HepG2 (cell line): ENCODE measurements around the gene YBX2. TPM values are rescaled to one million over a fixed set of nuclear protein-coding genes. Genes with fewer than 3 reads are reported as not detected.
A peak's percentile ranks its signal among the peaks of the same experiment; 100 is the strongest.

Experiments used
- FOXM1 ChIP-seq: sonication (generic); formaldehyde crosslinking; IDR thresholded peaks from 2 replicates; pipeline ENCODE4 v1.5.0; 2020; ENCODE audit warnings: missing genetic modification reagents
- MAZ ChIP-seq, 2 experiments: sonication (generic) in 1 of 2; formaldehyde crosslinking in 1 of 2; IDR thresholded peaks; 2 replicates each; pipeline versions ENCODE4 v1.5.0 to v1.6.1; 2012 to 2020; ENCODE audit warnings: low read depth in 2 of 2, mild to moderate bottlenecking in 2 of 2, borderline replicate concordance in 1 of 2, improper control_type of control experiment in 1 of 2, low read length in 1 of 2, missing genetic modification reagents in 1 of 2, moderate library complexity in 1 of 2
- MIER2 ChIP-seq: IDR thresholded peaks from 2 replicates; pipeline ENCODE4 v1.6.1; 2016; ENCODE audit warnings: missing biosample characterization, missing genetic modification reagents
- PCBP2 ChIP-seq: fragments of 200-400 bp; formaldehyde crosslinking; optimal IDR thresholded peaks from 2 replicates; pipeline ENCODE3; 2018; ENCODE audit warnings: low read length, low read depth; ENCODE audit not compliant: poor library complexity, severe bottlenecking
- PRMT3 ChIP-seq: sonication (generic); formaldehyde crosslinking; IDR thresholded peaks from 2 replicates; pipeline ENCODE4 v1.8.1; 2022; ENCODE audit warnings: low read depth, mild to moderate bottlenecking, moderate library complexity, missing genetic modification reagents, borderline replicate concordance
- SP4 ChIP-seq: sonication (generic); formaldehyde crosslinking; IDR thresholded peaks from 2 replicates; pipeline ENCODE4 v1.8.1; 2023; ENCODE audit warnings: mild to moderate bottlenecking, missing genetic modification reagents
- ZNF34 ChIP-seq: sonication (generic); formaldehyde crosslinking; IDR thresholded peaks from 2 replicates; pipeline ENCODE4 v1.4.0; 2020; ENCODE audit warnings: mild to moderate bottlenecking, missing genetic modification reagents, borderline replicate concordance
- polyA plus RNA-seq, 8 experiments: library from polyadenylated mRNA; depleted of rRNA in 3 of 8; stranded (reverse) in 7 of 8; unstranded in 1 of 8; fragments of >200 nt; fragmentation: Illumina TruSeq in 4 of 8; extraction: Trizol in 4 of 8; gene quantifications; 2 replicates each; pipeline versions ENCODE4 v1.2.1 to v1.2.3, GENCODE V29; 2011 to 2016; ENCODE audit warnings: low read depth in 4 of 8, missing spikeins in 1 of 8, mixed read lengths in 1 of 8; ENCODE audit not compliant: insufficient read depth in 1 of 8
- total RNA-seq, 5 experiments: library from RNA; depleted of rRNA; stranded (reverse); fragments of >200 nt; fragmentation: Illumina TruSeq; extraction: Trizol; gene quantifications; 2 replicates each; pipeline ENCODE4 v1.2.3, GENCODE V29; 2016; ENCODE audit warnings: low read depth in 1 of 5
- TF ChIP-seq, protein P1 (sequence below): fragments of 450-650 bp; IDR thresholded peaks from 2 replicates; pipeline ENCODE4 v1.6.1; 2017
- TF ChIP-seq, protein P2 (sequence below): IDR thresholded peaks from 2 replicates; pipeline ENCODE4 v1.6.1; 2016
- TF ChIP-seq, protein P3 (sequence below): fragments of 450-650 bp; IDR thresholded peaks from 2 replicates; pipeline ENCODE4 v1.6.1; 2016
- TF ChIP-seq, protein P4 (sequence below), 2 experiments: sonication (generic) in 1 of 2; formaldehyde crosslinking in 1 of 2; IDR thresholded peaks; 2 replicates each; pipeline versions ENCODE4 v1.6.1 to v1.9.0; 2014 to 2022; ENCODE audit warnings: antibody characterized with exemption in 1 of 2, borderline replicate concordance in 1 of 2, inconsistent platforms in 1 of 2, low read depth in 1 of 2, missing genetic modification reagents in 1 of 2
- TF ChIP-seq, protein P5 (sequence below): sonication (generic); formaldehyde crosslinking; IDR thresholded peaks from 2 replicates; pipeline ENCODE4 v1.8.1; 2023; ENCODE audit warnings: missing genetic modification reagents, mild to moderate bottlenecking, borderline replicate concordance
- TF ChIP-seq, protein P6 (sequence below): sonication (generic); formaldehyde crosslinking; IDR thresholded peaks from 2 replicates; pipeline ENCODE4 v1.8.1; 2023; ENCODE audit warnings: mild to moderate bottlenecking, missing genetic modification reagents
- TF ChIP-seq, protein P7 (sequence below): sonication (generic); formaldehyde crosslinking; IDR thresholded peaks from 2 replicates; pipeline ENCODE4 v1.5.0; 2020; ENCODE audit warnings: missing genetic modification reagents

Gene YBX2
- total and polyA plus RNA-seq, 2 of the 13 experiments (the other 11 are each of a cell fraction or from before 2014, with no cell fraction given), result 0.12 to 0.22 TPM

DNA sequence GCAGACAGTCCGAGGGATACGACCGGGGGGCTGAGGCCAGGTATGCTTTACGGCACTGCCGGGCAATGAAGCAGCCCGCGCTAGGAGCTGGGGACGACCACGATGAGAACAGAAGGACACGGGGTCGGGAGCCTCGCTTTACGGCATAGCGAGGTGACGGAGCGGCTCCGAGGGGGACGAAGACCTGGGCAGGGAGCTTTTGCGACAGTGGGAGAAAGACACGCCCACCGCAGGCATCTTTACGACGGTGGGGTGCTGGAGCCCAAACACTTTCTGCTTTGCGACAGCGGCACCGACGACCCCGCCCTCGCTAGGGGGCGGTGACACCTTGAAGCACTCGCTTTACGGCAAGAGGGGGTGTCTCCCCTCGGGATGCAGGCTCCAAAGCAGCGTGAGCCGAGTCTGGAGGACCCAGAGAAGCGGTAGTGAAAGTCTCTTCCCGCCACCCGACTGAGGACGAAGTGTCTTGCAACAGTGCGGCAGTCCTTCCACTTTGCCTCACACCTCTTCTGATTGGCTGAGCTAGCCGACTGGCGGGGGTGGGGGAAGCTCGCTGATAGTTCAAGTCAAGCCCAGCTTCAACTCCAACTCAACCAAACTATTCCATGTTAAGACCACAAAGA is 35.0 kb upstream of the YBX2 start (continued):
- TF ChIP-seq, protein P1, sequence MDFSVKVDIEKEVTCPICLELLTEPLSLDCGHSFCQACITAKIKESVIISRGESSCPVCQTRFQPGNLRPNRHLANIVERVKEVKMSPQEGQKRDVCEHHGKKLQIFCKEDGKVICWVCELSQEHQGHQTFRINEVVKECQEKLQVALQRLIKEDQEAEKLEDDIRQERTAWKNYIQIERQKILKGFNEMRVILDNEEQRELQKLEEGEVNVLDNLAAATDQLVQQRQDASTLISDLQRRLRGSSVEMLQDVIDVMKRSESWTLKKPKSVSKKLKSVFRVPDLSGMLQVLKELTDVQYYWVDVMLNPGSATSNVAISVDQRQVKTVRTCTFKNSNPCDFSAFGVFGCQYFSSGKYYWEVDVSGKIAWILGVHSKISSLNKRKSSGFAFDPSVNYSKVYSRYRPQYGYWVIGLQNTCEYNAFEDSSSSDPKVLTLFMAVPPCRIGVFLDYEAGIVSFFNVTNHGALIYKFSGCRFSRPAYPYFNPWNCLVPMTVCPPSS, result no peak
- TF ChIP-seq PCBP2 (no peak), PRMT3 (CRISPR knock-in tag) (no peak), FOXM1 (CRISPR knock-in tag) (no peak), MIER2 (no peak), ZNF34 (no peak), MAZ (IDR thresholded peaks at IDR 0.05; ENCODE audit: borderline replicate concordance, low read depth, low read length) (peak; percentile 89), MAZ (CRISPR knock-in tag; IDR thresholded peaks at IDR 0.05; ENCODE audit: low read depth) (peak; percentile 81), SP4 (peak; percentile 86)
- TF ChIP-seq, protein P2, sequence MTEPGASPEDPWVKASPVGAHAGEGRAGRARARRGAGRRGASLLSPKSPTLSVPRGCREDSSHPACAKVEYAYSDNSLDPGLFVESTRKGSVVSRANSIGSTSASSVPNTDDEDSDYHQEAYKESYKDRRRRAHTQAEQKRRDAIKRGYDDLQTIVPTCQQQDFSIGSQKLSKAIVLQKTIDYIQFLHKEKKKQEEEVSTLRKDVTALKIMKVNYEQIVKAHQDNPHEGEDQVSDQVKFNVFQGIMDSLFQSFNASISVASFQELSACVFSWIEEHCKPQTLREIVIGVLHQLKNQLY (CRISPR knock-in tag), result no peak
- TF ChIP-seq, protein P3, sequence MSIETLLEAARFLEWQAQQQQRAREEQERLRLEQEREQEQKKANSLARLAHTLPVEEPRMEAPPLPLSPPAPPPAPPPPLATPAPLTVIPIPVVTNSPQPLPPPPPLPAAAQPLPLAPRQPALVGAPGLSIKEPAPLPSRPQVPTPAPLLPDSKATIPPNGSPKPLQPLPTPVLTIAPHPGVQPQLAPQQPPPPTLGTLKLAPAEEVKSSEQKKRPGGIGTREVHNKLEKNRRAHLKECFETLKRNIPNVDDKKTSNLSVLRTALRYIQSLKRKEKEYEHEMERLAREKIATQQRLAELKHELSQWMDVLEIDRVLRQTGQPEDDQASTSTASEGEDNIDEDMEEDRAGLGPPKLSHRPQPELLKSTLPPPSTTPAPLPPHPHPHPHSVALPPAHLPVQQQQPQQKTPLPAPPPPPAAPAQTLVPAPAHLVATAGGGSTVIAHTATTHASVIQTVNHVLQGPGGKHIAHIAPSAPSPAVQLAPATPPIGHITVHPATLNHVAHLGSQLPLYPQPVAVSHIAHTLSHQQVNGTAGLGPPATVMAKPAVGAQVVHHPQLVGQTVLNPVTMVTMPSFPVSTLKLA, result no peak; the same call in 1 of the 2 replicates
- TF ChIP-seq, protein P4, sequence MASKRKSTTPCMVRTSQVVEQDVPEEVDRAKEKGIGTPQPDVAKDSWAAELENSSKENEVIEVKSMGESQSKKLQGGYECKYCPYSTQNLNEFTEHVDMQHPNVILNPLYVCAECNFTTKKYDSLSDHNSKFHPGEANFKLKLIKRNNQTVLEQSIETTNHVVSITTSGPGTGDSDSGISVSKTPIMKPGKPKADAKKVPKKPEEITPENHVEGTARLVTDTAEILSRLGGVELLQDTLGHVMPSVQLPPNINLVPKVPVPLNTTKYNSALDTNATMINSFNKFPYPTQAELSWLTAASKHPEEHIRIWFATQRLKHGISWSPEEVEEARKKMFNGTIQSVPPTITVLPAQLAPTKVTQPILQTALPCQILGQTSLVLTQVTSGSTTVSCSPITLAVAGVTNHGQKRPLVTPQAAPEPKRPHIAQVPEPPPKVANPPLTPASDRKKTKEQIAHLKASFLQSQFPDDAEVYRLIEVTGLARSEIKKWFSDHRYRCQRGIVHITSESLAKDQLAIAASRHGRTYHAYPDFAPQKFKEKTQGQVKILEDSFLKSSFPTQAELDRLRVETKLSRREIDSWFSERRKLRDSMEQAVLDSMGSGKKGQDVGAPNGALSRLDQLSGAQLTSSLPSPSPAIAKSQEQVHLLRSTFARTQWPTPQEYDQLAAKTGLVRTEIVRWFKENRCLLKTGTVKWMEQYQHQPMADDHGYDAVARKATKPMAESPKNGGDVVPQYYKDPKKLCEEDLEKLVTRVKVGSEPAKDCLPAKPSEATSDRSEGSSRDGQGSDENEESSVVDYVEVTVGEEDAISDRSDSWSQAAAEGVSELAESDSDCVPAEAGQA (IDR thresholded peaks at IDR 0.05; ENCODE audit: low read depth), result peak; percentile 29; the same call in 1 of the 2 replicates
- TF ChIP-seq, protein P4 (CRISPR knock-in tag; IDR thresholded peaks at IDR 0.05; ENCODE audit: borderline replicate concordance), result no peak
- TF ChIP-seq, protein P5, sequence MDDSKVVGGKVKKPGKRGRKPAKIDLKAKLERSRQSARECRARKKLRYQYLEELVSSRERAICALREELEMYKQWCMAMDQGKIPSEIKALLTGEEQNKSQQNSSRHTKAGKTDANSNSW (CRISPR knock-in tag), result no peak
- TF ChIP-seq, protein P6, sequence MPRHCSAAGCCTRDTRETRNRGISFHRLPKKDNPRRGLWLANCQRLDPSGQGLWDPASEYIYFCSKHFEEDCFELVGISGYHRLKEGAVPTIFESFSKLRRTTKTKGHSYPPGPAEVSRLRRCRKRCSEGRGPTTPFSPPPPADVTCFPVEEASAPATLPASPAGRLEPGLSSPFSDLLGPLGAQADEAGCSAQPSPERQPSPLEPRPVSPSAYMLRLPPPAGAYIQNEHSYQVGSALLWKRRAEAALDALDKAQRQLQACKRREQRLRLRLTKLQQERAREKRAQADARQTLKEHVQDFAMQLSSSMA, result peak; percentile 91
- TF ChIP-seq, protein P7, sequence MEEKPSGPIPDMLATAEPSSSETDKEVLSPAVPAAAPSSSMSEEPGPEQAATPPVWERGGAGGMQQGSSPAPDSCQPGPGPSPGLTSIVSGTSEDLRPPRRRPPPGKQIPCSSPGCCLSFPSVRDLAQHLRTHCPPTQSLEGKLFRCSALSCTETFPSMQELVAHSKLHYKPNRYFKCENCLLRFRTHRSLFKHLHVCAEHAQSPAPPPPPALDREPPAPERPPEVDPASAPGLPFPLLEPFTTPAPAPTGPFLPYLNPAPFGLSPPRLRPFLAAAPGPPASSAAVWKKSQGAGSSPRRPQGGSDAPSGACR (CRISPR knock-in tag), result peak; percentile 6; the same call in 1 of the 2 replicates
